Measurements from ENCODE around the gene INPP5D. TPM values are rescaled to one million over a fixed set of nuclear protein-coding genes. Genes with fewer than 3 reads are reported as not detected.

INPP5D gene
- total RNA-seq, 1 donor from 2014 or later, result 33.4 TPM

- Histone ChIP-seq H3K4me3 (no peak overlapping the region), H3K4me1 (no peaks in the 10 kb centered on the region), H3K36me3 (no peaks in the 10 kb centered on the region), H3K9me3 (no peaks in the 10 kb centered on the region), H3K27ac (no peak overlapping the region), H3K27me3 (no peaks in the 10 kb centered on the region)
- no peak for DNase-seq (ENCODE audit: extremely low spot score in 2 of 2)
- TF ChIP-seq POLR2A (IDR thresholded peaks at IDR 0.05) (no peak), POLR2AphosphoS5 (IDR thresholded peaks at IDR 0.05; ENCODE audit: insufficient read depth in 1 of 2, low read depth in 1 of 2) (no peak), CTCF (IDR thresholded peaks at IDR 0.05) (no peak)
- intact Hi-C loops (cut with DNase I), result no loop called here
Observed at GRCh38 chr2:233041722-233042323, 18.3 kb upstream of the INPP5D start.

- H3K27me3 ChIP-seq, result no peaks in the 10 kb centered on the region
- H3K27ac ChIP-seq, result no peak overlapping the region
- no peak overlapping the region for H3K4me3 ChIP-seq
- no peaks in the 10 kb centered on the region for H3K9me3 ChIP-seq
- H3K4me1 ChIP-seq, result no peaks in the 10 kb centered on the region
- no peak for TF ChIP-seq POLR2A (IDR thresholded peaks at IDR 0.05)
- no peak for TF ChIP-seq CTCF (IDR thresholded peaks at IDR 0.05)
- no peak for TF ChIP-seq POLR2AphosphoS5 (IDR thresholded peaks at IDR 0.05; ENCODE audit: insufficient read depth in 1 of 2, low read depth in 1 of 2)
- no peak for DNase-seq (ENCODE audit: extremely low spot score in 2 of 2)
- intact Hi-C loops (cut with DNase I), result no loop called here
- H3K36me3 ChIP-seq, result no peaks in the 10 kb centered on the region
Observed at GRCh38 chr2:233042549-233042948, 17.6 kb upstream of the INPP5D start.

GRCh38 chr2:233044974-233045605, 15.1 kb upstream of the INPP5D start:
- Histone ChIP-seq H3K4me1 (no peaks in the 10 kb centered on the region), H3K9me3 (no peaks in the 10 kb centered on the region), H3K36me3 (no peaks in the 10 kb centered on the region), H3K27ac (no peak overlapping the region), H3K4me3 (no peak overlapping the region), H3K27me3 (no peaks in the 10 kb centered on the region)
- DNase-seq (ENCODE audit: extremely low spot score in 2 of 2), result no peak
- intact Hi-C loops (cut with DNase I), result no loop called here
- no peak for TF ChIP-seq POLR2A (IDR thresholded peaks at IDR 0.05)
- no peak for TF ChIP-seq POLR2AphosphoS5 (IDR thresholded peaks at IDR 0.05; ENCODE audit: insufficient read depth in 1 of 2, low read depth in 1 of 2)

GRCh38 chr2:233047206-233047605, 12.9 kb upstream of the INPP5D start:
- DNase-seq (ENCODE audit: extremely low spot score in 2 of 2), result no peak
- H3K27me3 ChIP-seq, result no peaks in the 10 kb centered on the region
- no peaks in the 10 kb centered on the region for H3K36me3 ChIP-seq
- TF ChIP-seq POLR2A (IDR thresholded peaks at IDR 0.05) (no peak), POLR2AphosphoS5 (IDR thresholded peaks at IDR 0.05; ENCODE audit: insufficient read depth in 1 of 2, low read depth in 1 of 2) (no peak), CTCF (IDR thresholded peaks at IDR 0.05) (no peak)
- H3K4me3 ChIP-seq, result no peak overlapping the region
- no peaks in the 10 kb centered on the region for H3K9me3 ChIP-seq
- peaks cover 7% of the 10 kb centered on the region for H3K4me1 ChIP-seq
- intact Hi-C loops (cut with DNase I), result no loop called here
- H3K27ac ChIP-seq, result no peak overlapping the region

- intact Hi-C loops (cut with DNase I), result no loop called here
- no peak overlapping the region for H3K4me3 ChIP-seq
- H3K27ac ChIP-seq, result no peak overlapping the region
- no peaks in the 10 kb centered on the region for H3K36me3 ChIP-seq
- TF ChIP-seq POLR2AphosphoS5 (IDR thresholded peaks at IDR 0.05; ENCODE audit: insufficient read depth in 1 of 2, low read depth in 1 of 2) (no peak), POLR2A (IDR thresholded peaks at IDR 0.05) (no peak), CTCF (IDR thresholded peaks at IDR 0.05) (no peak)
- no peak for DNase-seq (ENCODE audit: extremely low spot score in 2 of 2)
- H3K27me3 ChIP-seq, result no peaks in the 10 kb centered on the region
- peaks cover 7% of the 10 kb centered on the region for H3K4me1 ChIP-seq
- H3K9me3 ChIP-seq, result no peaks in the 10 kb centered on the region
Observed at GRCh38 chr2:233047667-233048066, 12.5 kb upstream of the INPP5D start.
